Measurements from ENCODE around the gene SLC2A4RG.

SLC2A4RG gene

DNA sequence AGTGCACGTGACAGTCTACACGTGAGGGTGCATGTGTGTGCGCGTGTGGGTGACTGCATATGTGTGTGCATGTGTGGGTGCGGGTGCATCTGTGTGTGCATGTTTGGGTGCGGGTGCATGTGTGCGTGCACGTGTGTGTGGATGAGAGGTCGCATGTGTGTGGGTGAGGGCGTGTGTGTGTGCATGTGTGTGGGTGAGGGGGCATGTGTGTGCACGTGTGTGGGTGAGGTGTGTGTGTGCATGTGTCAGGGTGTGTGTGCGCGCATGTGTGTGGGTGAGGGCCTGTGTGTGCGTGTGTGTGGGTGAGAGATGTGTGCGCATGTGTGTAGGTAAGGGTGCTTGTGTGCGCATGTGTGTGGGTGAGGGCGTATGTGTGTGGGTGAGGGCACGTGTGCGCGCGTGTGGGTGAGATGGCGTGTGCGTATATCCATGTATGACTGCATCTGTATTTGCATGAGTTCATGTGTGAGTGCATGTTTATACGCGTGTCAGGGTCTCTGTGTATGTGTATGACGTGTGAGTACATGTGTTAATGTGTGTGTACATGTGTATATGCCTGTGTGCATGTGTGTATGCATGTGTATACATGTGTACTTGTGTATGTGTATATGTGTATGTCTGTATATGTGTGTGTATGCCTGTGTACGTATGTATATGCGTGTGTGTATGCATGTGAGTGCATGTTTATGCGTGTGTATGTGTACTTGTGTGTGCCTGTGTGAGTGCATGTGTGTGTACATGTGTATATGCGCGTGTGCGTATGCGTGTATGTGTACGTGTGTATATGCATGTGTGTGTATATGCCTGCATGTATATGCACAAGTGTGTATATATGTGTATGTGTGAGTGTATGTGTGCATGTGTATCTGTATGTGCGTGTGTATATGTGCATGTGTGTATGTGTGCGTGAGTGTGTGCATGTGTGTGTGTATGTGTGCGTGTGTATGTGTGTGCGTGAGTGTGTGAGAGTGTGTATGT, 7.2 kb upstream of the SLC2A4RG start:
- TF ChIP-seq, protein P1, sequence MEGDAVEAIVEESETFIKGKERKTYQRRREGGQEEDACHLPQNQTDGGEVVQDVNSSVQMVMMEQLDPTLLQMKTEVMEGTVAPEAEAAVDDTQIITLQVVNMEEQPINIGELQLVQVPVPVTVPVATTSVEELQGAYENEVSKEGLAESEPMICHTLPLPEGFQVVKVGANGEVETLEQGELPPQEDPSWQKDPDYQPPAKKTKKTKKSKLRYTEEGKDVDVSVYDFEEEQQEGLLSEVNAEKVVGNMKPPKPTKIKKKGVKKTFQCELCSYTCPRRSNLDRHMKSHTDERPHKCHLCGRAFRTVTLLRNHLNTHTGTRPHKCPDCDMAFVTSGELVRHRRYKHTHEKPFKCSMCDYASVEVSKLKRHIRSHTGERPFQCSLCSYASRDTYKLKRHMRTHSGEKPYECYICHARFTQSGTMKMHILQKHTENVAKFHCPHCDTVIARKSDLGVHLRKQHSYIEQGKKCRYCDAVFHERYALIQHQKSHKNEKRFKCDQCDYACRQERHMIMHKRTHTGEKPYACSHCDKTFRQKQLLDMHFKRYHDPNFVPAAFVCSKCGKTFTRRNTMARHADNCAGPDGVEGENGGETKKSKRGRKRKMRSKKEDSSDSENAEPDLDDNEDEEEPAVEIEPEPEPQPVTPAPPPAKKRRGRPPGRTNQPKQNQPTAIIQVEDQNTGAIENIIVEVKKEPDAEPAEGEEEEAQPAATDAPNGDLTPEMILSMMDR (conservative IDR thresholded peaks at IDR 0.05; ENCODE audit: low read length) = no peak
- no peak for DNase-seq (ENCODE audit: low read depth)
- H3K4me3 ChIP-seq (ENCODE audit: low read length) = no peak overlapping the region

DNA sequence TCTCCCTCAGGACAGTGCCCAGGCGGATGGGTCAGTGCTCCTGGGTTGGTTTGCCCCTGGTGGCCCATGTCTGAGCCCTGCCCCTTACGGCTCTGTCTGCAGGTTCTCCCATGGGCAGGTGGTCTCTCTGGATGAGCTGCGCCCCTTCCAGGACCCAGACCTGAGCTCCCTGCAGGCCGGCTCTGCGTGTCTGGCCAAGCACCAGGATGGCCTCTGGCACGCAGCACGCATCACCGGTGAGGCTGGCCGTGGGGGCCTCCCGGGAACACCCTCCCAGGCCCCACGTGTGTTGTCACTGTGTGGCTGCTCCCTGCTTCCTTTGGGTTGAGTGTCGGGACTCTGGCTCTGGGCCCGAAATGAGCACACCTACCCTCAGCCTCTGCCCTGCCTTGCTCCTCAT, 6.5 kb upstream of the SLC2A4RG start:
- no peak for DNase-seq (ENCODE audit: low read depth)
- no peak overlapping the region for H3K4me3 ChIP-seq (ENCODE audit: low read length)
- TF ChIP-seq, protein P1 (conservative IDR thresholded peaks at IDR 0.05; ENCODE audit: low read length) = no peak

DNA sequence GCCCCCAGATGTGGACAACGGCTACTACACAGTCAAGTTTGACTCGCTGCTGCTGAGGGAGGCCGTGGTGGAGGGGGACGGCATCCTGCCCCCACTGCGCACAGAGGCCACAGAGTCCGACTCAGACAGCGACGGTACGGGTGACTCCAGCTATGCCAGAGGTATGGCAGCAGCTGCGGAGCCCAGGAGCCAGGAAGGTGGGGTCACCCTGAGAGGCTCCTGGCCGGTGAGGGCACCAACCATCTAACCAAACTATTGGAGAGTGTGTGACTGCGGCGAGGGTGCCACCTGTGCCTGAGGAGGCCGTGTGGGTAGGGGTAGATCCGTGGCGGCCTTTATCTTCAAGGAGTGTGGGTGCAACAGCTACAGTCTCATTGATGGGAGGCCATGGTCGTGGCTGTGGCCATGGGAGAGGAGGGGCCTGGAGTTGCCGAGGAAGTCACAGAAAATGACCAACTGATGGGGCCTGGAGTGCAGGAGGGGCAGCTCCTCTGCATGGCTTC, 5.9 kb upstream of the SLC2A4RG start:
- TF ChIP-seq, protein P1 (conservative IDR thresholded peaks at IDR 0.05; ENCODE audit: low read length) = no peak

DNA sequence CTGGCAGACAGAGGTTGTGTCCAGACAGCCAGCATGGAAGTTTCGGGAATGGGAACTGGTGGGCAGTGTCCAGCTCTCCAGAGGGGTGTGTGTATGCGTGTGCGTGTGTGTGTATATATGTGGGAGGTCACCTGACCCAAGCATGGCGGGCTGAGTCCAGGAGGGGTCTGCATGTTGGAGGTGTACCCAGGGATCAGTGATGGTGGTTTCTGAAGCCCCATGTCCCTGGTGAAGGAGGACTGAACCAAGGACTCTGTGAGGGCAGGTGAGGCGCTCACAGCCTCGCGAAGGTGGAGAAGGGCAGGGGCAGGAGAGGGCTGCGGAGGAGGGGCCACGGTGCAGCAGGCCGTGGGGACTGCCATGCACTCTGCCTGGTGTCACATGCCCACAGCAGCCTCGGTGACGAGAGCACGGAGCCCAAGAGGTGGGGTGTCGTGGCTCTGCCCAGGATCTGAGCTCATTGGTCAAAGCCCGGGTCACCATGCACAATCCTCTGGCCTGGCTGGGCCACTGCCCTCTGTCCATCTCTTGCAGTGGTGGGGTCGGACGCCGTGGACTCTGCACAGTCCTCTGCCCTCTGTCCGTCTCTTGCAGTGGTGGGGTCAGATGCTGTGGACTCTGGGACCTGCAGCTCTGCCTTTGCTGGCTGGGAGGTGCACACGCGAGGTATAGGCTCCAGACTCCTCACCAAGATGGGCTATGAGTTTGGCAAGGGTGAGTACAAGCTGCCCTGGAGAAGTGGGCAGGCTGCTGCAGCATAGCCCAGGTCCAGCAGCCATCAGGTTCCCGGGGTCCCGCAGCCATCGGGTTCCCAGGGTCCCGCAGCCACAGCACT, 5.2 kb upstream of the SLC2A4RG start:
- H3K4me3 ChIP-seq (ENCODE audit: low read length) = no peak overlapping the region
- DNase-seq (ENCODE audit: low read depth) = no peak
- TF ChIP-seq, protein P1 (conservative IDR thresholded peaks at IDR 0.05; ENCODE audit: low read length) = no peak

More for the DNA sequence above, 5.9 kb upstream of the SLC2A4RG start:
- DNase-seq (ENCODE audit: low read depth) = no peak
- no peak overlapping the region for H3K4me3 ChIP-seq (ENCODE audit: low read length)

DNA sequence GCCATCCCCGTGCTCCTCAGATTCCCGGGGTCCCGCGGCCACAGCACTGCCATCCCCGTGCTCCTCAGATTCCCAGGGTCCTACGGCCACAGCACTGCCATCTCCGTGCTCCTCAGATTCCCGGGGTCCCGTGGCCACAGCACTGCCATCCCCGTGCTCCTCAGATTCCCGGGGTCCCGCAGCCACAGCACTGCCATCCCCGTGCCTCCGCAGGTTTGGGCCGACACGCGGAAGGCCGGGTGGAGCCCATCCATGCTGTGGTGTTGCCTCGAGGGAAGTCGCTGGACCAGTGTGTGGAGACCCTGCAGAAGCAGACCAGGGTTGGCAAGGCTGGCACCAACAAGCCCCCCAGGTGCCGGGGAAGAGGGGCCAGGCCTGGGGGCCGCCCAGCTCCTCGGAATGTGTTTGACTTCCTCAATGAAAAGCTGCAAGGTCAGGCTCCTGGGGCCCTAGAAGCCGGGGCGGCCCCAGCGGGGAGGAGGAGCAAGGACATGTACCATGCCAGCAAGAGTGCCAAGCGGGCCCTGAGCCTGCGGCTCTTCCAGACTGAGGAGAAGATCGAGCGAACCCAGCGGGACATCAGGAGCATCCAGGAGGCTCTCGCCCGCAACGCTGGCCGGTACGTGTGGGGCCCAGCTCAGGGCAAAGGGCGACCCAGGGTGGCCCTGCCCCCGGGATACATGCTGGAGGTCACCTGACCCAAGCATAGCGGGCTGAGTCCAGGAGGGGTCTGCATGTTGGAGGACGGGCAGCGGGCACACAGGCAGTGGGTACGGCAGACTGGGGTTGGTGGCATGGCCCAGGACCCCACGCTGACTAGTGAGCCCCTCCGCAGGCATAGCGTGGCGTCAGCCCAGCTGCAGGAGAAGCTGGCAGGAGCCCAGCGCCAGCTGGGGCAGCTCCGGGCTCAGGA, 4.4 kb upstream of the SLC2A4RG start:
- TF ChIP-seq, protein P1 (conservative IDR thresholded peaks at IDR 0.05; ENCODE audit: low read length) = no peak
- H3K4me3 ChIP-seq (ENCODE audit: low read length) = no peak overlapping the region
- DNase-seq (ENCODE audit: low read depth) = no peak
